ENCODE measurements around the gene KIAA1210. TPM values are rescaled to one million over a fixed set of nuclear protein-coding genes. Genes with fewer than 3 reads are reported as not detected.

KIAA1210 gene
- total and polyA plus RNA-seq, 4 donors: 0.20 TPM; not detected in 3

DNA sequence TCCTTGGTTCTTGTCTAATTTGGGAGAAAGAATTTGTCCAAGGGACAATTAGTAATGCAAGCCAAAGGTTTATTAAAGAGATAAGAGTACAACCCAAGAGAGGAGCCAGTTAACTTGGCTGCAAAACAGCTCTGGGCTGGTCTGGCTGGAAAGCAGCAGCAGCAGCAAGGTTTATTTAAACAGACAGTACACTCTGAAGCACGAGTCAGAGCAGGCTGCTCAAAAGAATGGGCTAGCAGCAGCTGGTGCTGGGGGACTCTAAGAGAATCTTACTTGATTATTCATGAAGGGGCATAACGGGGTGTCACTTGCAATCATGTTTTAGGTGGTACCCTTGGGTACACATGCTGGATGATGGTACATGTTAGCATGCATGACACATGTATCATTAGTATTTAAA lies 71.9 kb downstream of the KIAA1210 start:
- WGBS, 2 donors: 44 to 75% methylated on average over 2 of the region's 2 CpGs
- Histone ChIP-seq H3K27ac (ENCODE audit: low read depth in 1 of 2, low read length in 1 of 2) (no peak overlapping the region), H3K9me3 (ENCODE audit: control insufficient read depth in 4 of 4, insufficient read depth in 3 of 4, low read length in 3 of 4) (no peaks in the 10 kb centered on the region), H3K27me3 (ENCODE audit: control insufficient read depth in 3 of 3, insufficient read depth in 3 of 3, low read length in 2 of 3) (no peaks in the 10 kb centered on the region), H3K36me3 (ENCODE audit: control insufficient read depth in 4 of 4, insufficient read depth in 4 of 4, low read length in 4 of 4) (no peaks in the 10 kb centered on the region), H3K9ac (ENCODE audit: insufficient read depth in 1 of 2, low read length in 2 of 2) (no peak overlapping the region), H3K4me1 (ENCODE audit: control insufficient read depth in 5 of 5, insufficient read depth in 5 of 5, low read length in 5 of 5) (peaks cover 0 to 4% (median 0%) of the 10 kb centered on the region in 5 donors), H3K4me3 (no peak overlapping the region)
- ATAC-seq (ENCODE audit: insufficient read depth, low FRiP score) (no peak), DNase-seq (peak in 1 of 3 donors; percentile 26)
- TF ChIP-seq, protein P1, sequence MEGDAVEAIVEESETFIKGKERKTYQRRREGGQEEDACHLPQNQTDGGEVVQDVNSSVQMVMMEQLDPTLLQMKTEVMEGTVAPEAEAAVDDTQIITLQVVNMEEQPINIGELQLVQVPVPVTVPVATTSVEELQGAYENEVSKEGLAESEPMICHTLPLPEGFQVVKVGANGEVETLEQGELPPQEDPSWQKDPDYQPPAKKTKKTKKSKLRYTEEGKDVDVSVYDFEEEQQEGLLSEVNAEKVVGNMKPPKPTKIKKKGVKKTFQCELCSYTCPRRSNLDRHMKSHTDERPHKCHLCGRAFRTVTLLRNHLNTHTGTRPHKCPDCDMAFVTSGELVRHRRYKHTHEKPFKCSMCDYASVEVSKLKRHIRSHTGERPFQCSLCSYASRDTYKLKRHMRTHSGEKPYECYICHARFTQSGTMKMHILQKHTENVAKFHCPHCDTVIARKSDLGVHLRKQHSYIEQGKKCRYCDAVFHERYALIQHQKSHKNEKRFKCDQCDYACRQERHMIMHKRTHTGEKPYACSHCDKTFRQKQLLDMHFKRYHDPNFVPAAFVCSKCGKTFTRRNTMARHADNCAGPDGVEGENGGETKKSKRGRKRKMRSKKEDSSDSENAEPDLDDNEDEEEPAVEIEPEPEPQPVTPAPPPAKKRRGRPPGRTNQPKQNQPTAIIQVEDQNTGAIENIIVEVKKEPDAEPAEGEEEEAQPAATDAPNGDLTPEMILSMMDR (IDR thresholded peaks at IDR 0.05; ENCODE audit: control extremely low read depth, extremely low read depth): no peak

DNA sequence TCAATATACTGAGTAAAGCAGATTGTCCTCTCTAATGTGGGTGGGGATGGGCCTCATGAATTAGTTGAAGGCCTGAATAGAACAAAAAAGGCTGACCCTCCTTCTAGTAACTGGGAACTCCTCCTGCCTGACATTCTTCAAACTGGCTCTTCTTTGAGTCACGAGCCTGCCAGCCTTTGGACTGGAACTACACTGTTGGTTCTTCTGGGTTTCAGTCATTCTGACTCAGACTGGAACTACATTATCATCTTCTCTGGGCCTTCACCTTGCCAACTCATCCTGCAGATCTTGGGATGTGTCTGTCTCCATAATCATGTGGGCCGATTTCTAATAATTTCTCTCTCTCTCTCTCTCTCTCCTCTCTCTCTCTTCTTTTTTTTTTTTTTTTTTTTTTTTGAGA lies 81.7 kb downstream of the KIAA1210 start:
- DNase-seq (no peak), ATAC-seq (ENCODE audit: insufficient read depth, low FRiP score) (no peak)
- H3K4me3 ChIP-seq: no peak overlapping the region
- H3K27me3 ChIP-seq (ENCODE audit: control insufficient read depth in 3 of 3, insufficient read depth in 3 of 3, low read length in 2 of 3): no peaks in the 10 kb centered on the region
- H3K9ac ChIP-seq (ENCODE audit: insufficient read depth in 1 of 2, low read length in 2 of 2): no peak overlapping the region
- 84 to 94% methylated on average over 2 of the region's 2 CpGs for WGBS, 2 donors
- H3K27ac ChIP-seq (ENCODE audit: low read depth in 1 of 2, low read length in 1 of 2): no peak overlapping the region
- H3K4me1 ChIP-seq (ENCODE audit: control insufficient read depth in 5 of 5, insufficient read depth in 5 of 5, low read length in 5 of 5): peaks cover 0 to 2% (median 0%) of the 10 kb centered on the region in 5 donors
- TF ChIP-seq, protein P1 (IDR thresholded peaks at IDR 0.05; ENCODE audit: control extremely low read depth, extremely low read depth): no peak
- no peaks in the 10 kb centered on the region for H3K9me3 ChIP-seq (ENCODE audit: control insufficient read depth in 4 of 4, insufficient read depth in 3 of 4, low read length in 3 of 4)
- H3K36me3 ChIP-seq (ENCODE audit: control insufficient read depth in 4 of 4, insufficient read depth in 4 of 4, low read length in 4 of 4): no peaks in the 10 kb centered on the region

DNA sequence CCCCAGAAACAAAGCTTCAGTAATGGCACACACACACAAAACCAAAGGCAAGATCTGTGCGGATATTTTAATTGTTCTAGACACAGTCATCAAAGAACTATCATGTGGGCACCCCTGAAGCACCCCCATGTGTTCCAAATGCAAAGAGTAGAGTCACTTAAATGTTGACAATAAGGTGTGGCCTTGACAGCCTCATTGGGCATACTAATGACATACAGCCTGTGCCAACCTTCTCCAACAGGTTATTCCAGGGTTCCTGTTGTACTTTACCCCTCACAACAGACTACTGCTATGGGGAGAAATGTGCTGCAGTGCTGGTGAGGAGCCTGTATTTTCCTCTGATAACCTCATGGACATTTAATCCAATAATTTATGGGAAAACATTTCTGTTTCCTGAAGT lies 84.6 kb downstream of the KIAA1210 start:
- H3K9me3 ChIP-seq (ENCODE audit: control insufficient read depth in 4 of 4, insufficient read depth in 3 of 4, low read length in 3 of 4): no peaks in the 10 kb centered on the region
- TF ChIP-seq, protein P1 (IDR thresholded peaks at IDR 0.05; ENCODE audit: control extremely low read depth, extremely low read depth): no peak
- no peak for DNase-seq
- H3K27ac ChIP-seq (ENCODE audit: low read depth in 1 of 2, low read length in 1 of 2): no peak overlapping the region
- H3K27me3 ChIP-seq (ENCODE audit: control insufficient read depth in 3 of 3, insufficient read depth in 3 of 3, low read length in 2 of 3): no peaks in the 10 kb centered on the region
- peaks cover 0 to 5% (median 0%) of the 10 kb centered on the region in 5 donors for H3K4me1 ChIP-seq (ENCODE audit: control insufficient read depth in 5 of 5, insufficient read depth in 5 of 5, low read length in 5 of 5)
- ATAC-seq (ENCODE audit: insufficient read depth, low FRiP score): no peak
- H3K9ac ChIP-seq (ENCODE audit: insufficient read depth in 1 of 2, low read length in 2 of 2): no peak overlapping the region
- no peaks in the 10 kb centered on the region for H3K36me3 ChIP-seq (ENCODE audit: control insufficient read depth in 4 of 4, insufficient read depth in 4 of 4, low read length in 4 of 4)
- no peak overlapping the region for H3K4me3 ChIP-seq
- 71 to 100% methylated on average over 1 of the region's 1 CpG for WGBS, 2 donors

DNA sequence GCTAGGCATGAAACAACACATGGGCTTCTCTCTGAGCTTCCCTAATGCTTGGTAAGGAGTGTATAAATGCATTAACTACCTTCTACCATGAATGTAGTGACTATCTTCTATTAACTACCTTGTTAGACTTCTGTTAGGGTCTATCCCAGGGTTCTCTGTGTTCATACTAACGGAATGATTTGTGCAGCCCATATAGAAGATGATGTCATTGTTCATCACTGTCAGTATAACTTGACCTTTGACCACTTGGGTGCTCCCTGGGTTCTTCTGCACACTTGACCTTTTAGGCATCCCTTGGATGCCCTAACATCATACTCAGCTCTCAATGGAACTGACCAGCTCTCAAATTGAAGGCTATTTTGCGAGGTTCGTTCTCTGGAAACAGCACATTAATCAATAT lies 85.6 kb downstream of the KIAA1210 start:
- Histone ChIP-seq H3K4me1 (ENCODE audit: control insufficient read depth in 5 of 5, insufficient read depth in 5 of 5, low read length in 5 of 5) (peaks cover 0 to 5% (median 0%) of the 10 kb centered on the region in 5 donors), H3K36me3 (ENCODE audit: control insufficient read depth in 4 of 4, insufficient read depth in 4 of 4, low read length in 4 of 4) (no peaks in the 10 kb centered on the region), H3K9ac (ENCODE audit: insufficient read depth in 1 of 2, low read length in 2 of 2) (no peak overlapping the region), H3K27me3 (ENCODE audit: control insufficient read depth in 3 of 3, insufficient read depth in 3 of 3, low read length in 2 of 3) (no peaks in the 10 kb centered on the region), H3K9me3 (ENCODE audit: control insufficient read depth in 4 of 4, insufficient read depth in 3 of 4, low read length in 3 of 4) (no peaks in the 10 kb centered on the region), H3K27ac (ENCODE audit: low read depth in 1 of 2, low read length in 1 of 2) (no peak overlapping the region), H3K4me3 (no peak overlapping the region)
- no peak for DNase-seq
- 78 to 87% methylated on average over 3 of the region's 3 CpGs for WGBS, 2 donors
- TF ChIP-seq, protein P1 (IDR thresholded peaks at IDR 0.05; ENCODE audit: control extremely low read depth, extremely low read depth): no peak
- no peak for ATAC-seq (ENCODE audit: insufficient read depth, low FRiP score)

Measured in lung (tissue), 12 donors.